HL-60 (cell line): Measurements from ENCODE around the gene PGAP6.

ENCODE experiments used
- DNase-seq, 2 experiments: peaks; one replicate each; pipeline ENCODE4 v3.0.0-alpha.2; 2010 to 2020; ENCODE audit warnings: low read depth in 1 of 2, low spot score in 1 of 2
- H3K27ac ChIP-seq: fragments of 250-450 bp; sonication (Bioruptor Pico); replicated peaks from 2 replicates; pipeline ENCODE4 v1.5.1; 2020; ENCODE audit warnings: mild to moderate bottlenecking, moderate library complexity
- H3K27me3 ChIP-seq: fragments of 250-450 bp; sonication (Bioruptor Pico); 2 replicates; pipeline ENCODE4 v1.5.1; 2021; ENCODE audit warnings: mild to moderate bottlenecking, moderate library complexity; ENCODE audit not compliant: insufficient read depth, poor library complexity, severe bottlenecking
- H3K4me3 ChIP-seq: replicated peaks from 2 replicates; pipeline ENCODE4 v1.5.1; 2011; ENCODE audit warnings: mild to moderate bottlenecking, control low read depth, low read length; ENCODE audit not compliant: insufficient read depth
- CTCF ChIP-seq: IDR thresholded peaks from one replicate; pipeline ENCODE4 v1.5.1; 2011; ENCODE audit warnings: low read length, control low read depth, inconsistent platforms; ENCODE audit not compliant: insufficient read depth
- GABPA ChIP-seq: IDR thresholded peaks from 2 replicates; pipeline ENCODE4 v1.6.1; 2012; ENCODE audit warnings: low read depth
- POLR2AphosphoS5 ChIP-seq: IDR thresholded peaks from 2 replicates; pipeline ENCODE4 v1.6.1; 2012; ENCODE audit warnings: low read depth
- REST ChIP-seq: IDR thresholded peaks from 2 replicates; pipeline ENCODE4 v1.6.1; 2012; ENCODE audit warnings: low read depth; ENCODE audit not compliant: insufficient replicate concordance
- SPI1 ChIP-seq: IDR thresholded peaks from 2 replicates; pipeline ENCODE4 v1.6.1; 2012; ENCODE audit warnings: low read depth, mild to moderate bottlenecking, borderline replicate concordance

PGAP6 gene

GRCh38 chr16:325375-326145, 56.2 kb downstream of the PGAP6 start:
- H3K27ac ChIP-seq = peak overlapping the region; percentile 64
- H3K27me3 ChIP-seq = no peaks in the 10 kb centered on the region
- no peak for TF ChIP-seq REST
- no peak for TF ChIP-seq CTCF
- no peak for TF ChIP-seq GABPA
- TF ChIP-seq SPI1 = no peak
- TF ChIP-seq POLR2AphosphoS5 = no peak
- no peak overlapping the region for H3K4me3 ChIP-seq
- DNase-seq = no peak

- TF ChIP-seq POLR2AphosphoS5 (peak; percentile 64; the same call in 1 of the 2 replicates), CTCF (no peak)
- Histone ChIP-seq H3K27ac (peak overlapping the region; percentile 64), H3K27me3 (no peaks in the 10 kb centered on the region), H3K4me3 (no peak overlapping the region)
- peak in 1 of 2 experiments; percentile 58 for DNase-seq
These were observed 57.1 kb downstream of the PGAP6 start for GRCh38 chr16:324451-325334.

- H3K27ac ChIP-seq = no peak overlapping the region; the same call in 1 of the 2 replicates
- no peaks in the 10 kb centered on the region for H3K27me3 ChIP-seq
- H3K4me3 ChIP-seq = no peak overlapping the region
- TF ChIP-seq POLR2AphosphoS5 (no peak), SPI1 (no peak), GABPA (no peak), CTCF (no peak), REST (no peak)
- no peak for DNase-seq
These were observed 57.7 kb downstream of the PGAP6 start for GRCh38 chr16:324201-324450.
